K562 (cell line): ENCODE results near the gene FBXW12. TPM values are rescaled to one million over a fixed set of nuclear protein-coding genes. Genes with fewer than 3 reads are reported as not detected.

Experiments
- ATAC-seq: fragments of 200-7000 bp; cut with Tn5 transposase; 3 replicates; pipeline ENCODE4 v1.9.1; 2020; ENCODE audit warnings: moderate library complexity
- BruUV-seq: library from RNA; stranded (reverse); fragments of 400-500 nt; replicated peaks from 2 replicates; lab custom pipeline; 2021; lab: Mats Ljungman, UMichigan
- CTCF ChIA-PET: fragments of 300-600 bp; formaldehyde crosslinking; extraction: SDS; loops from one replicate; lab custom pipeline; 2021; ENCODE audit warnings: low intra/inter-chr PET ratio; lab: Yijun Ruan, JAX
- POLR2A ChIA-PET: fragments of 300-600, 350-650 bp; sonication (Branson Sonifier 250); formaldehyde crosslinking; extraction: SDS; loops from one replicate; lab custom pipeline; 2021; ENCODE audit warnings: antibody characterized with exemption, inconsistent platforms; lab: Yijun Ruan, JAX
- DNase-seq, 4 experiments: peaks; one replicate each; pipeline versions ENCODE4 v3.0.0 to v3.0.0-alpha.2; 2011 to 2018; ENCODE audit warnings: low spot score in 3 of 4, mixed read lengths in 3 of 4; ENCODE audit errors: extremely low read depth in 1 of 4
- FAIRE-seq: peaks from 2 replicates; lab custom pipeline; 2011; peaks lifted over from hg19 to GRCh38; lab: Jason Lieb, UNC
- H2AFZ ChIP-seq: 2 replicates; pipeline ENCODE4 v1.6.0; 2011; ENCODE audit warnings: low read depth, low read length, control low read depth, inconsistent platforms
- H3K27ac ChIP-seq: fragments of 200-600 bp; 3 replicates; pipeline ENCODE4 v1.8.0; 2011; ENCODE audit warnings: low read depth, mild to moderate bottlenecking, control low read depth, inconsistent platforms, low read length, moderate library complexity, mixed read lengths; ENCODE audit errors: extremely low read depth
- H3K27me3 ChIP-seq, 2 experiments: fragments of 300-600 bp in 1 of 2; 2 replicates in 1 of 2; 3 replicates in 1 of 2; pipeline versions ENCODE4 v1.6.0 to v1.8.0; 2011; ENCODE audit warnings: inconsistent platforms in 2 of 2, low read length in 2 of 2, mild to moderate bottlenecking in 1 of 2, mixed read lengths in 1 of 2, moderate library complexity in 1 of 2; ENCODE audit not compliant: control insufficient read depth in 2 of 2, insufficient read depth in 2 of 2
- H3K36me3 ChIP-seq: fragments of 300-600 bp; 3 replicates; pipeline ENCODE4 v1.8.0; 2011; ENCODE audit warnings: mild to moderate bottlenecking, low read length, inconsistent platforms; ENCODE audit not compliant: control insufficient read depth, insufficient read depth
- H3K4me1 ChIP-seq, 2 experiments: fragments of 200-600 bp in 1 of 2; replicated peaks in 1 of 2; 2 replicates in 1 of 2; 3 replicates in 1 of 2; pipeline versions ENCODE4 v1.5.1 to v1.8.0; 2011; ENCODE audit warnings: inconsistent platforms in 2 of 2, low read length in 2 of 2, mild to moderate bottlenecking in 1 of 2, mixed read lengths in 1 of 2, moderate library complexity in 1 of 2; ENCODE audit not compliant: control insufficient read depth in 2 of 2, insufficient read depth in 2 of 2
- H3K4me2 ChIP-seq: 2 replicates; pipeline ENCODE4 v1.6.1; 2011; ENCODE audit warnings: low read length, control low read depth, inconsistent platforms, mixed read lengths; ENCODE audit not compliant: insufficient read depth
- H3K4me3 ChIP-seq: fragments of 200-600 bp; sonication (generic), shearing (Covaris generic); 2 replicates; pipeline ENCODE4 v1.5.1; 2016; ENCODE audit warnings: control low read depth, inconsistent platforms
- H3K79me2 ChIP-seq: fragments of 200-600 bp; 3 replicates; pipeline ENCODE4 v1.8.0; 2011; ENCODE audit warnings: low read length, inconsistent platforms; ENCODE audit not compliant: control insufficient read depth, insufficient read depth
- H3K9ac ChIP-seq, 2 experiments: 2 replicates each; pipeline versions ENCODE4 v1.6.0 to v1.6.1; 2011; ENCODE audit warnings: low read depth in 2 of 2, low read length in 2 of 2, control low read depth in 1 of 2, inconsistent platforms in 1 of 2, mild to moderate bottlenecking in 1 of 2, mixed read lengths in 1 of 2; ENCODE audit not compliant: insufficient read depth in 1 of 2
- H3K9me1 ChIP-seq: one replicate; pipeline ENCODE4 v1.6.0; 2011; ENCODE audit warnings: inconsistent platforms, mild to moderate bottlenecking, low read length, moderate library complexity; ENCODE audit not compliant: control insufficient read depth, insufficient read depth
- H3K9me3 ChIP-seq: replicated peaks from 2 replicates; pipeline ENCODE4 v1.5.1; 2011; ENCODE audit warnings: low read depth, low read length, inconsistent platforms; ENCODE audit not compliant: control insufficient read depth, insufficient read depth
- H4K20me1 ChIP-seq: replicated peaks from 2 replicates; pipeline ENCODE4 v1.6.1; 2011; ENCODE audit warnings: low read length, inconsistent platforms, mixed read lengths; ENCODE audit not compliant: control insufficient read depth, insufficient read depth
- CBFA2T2 ChIP-seq: fragments of 450-650 bp; conservative IDR thresholded peaks from 2 replicates; pipeline ENCODE4 v1.6.1; 2017; ENCODE audit warnings: mild to moderate bottlenecking
- E2F6 ChIP-seq, 2 experiments: IDR thresholded peaks; 2 replicates each; pipeline ENCODE4 v1.6.1; 2011; ENCODE audit warnings: borderline replicate concordance in 1 of 2, control low read depth in 1 of 2, low read depth in 1 of 2, low read length in 1 of 2, mild to moderate bottlenecking in 1 of 2, mixed read lengths in 1 of 2, moderate library complexity in 1 of 2; ENCODE audit not compliant: insufficient read depth in 1 of 2, insufficient read length in 1 of 2, poor library complexity in 1 of 2, severe bottlenecking in 1 of 2; ENCODE audit errors: extremely low read depth in 1 of 2
- FOSL1 ChIP-seq: fragments of 200-800 bp; sonication (Bioruptor generic); conservative IDR thresholded peaks from 2 replicates; pipeline ENCODE4 v1.6.1; 2016; ENCODE audit warnings: missing genetic modification characterization, missing compliant biosample characterization
- GABPA ChIP-seq: fragments of 200-800 bp; sonication (Bioruptor generic); conservative IDR thresholded peaks from 2 replicates; pipeline ENCODE4 v1.6.1; 2016; ENCODE audit warnings: low read depth, missing genetic modification characterization, missing compliant biosample characterization
- HDAC8 ChIP-seq: fragments of 450-650 bp; IDR thresholded peaks from 2 replicates; pipeline ENCODE4 v1.6.1; 2016; ENCODE audit warnings: mild to moderate bottlenecking, missing genetic modification characterization, moderate library complexity, missing compliant biosample characterization
- JUND ChIP-seq, 2 experiments: IDR thresholded peaks; 2 replicates in 1 of 2; 3 replicates in 1 of 2; pipeline ENCODE4 v1.6.1; 2011; ENCODE audit warnings: borderline replicate concordance in 2 of 2, low read depth in 2 of 2, low read length in 2 of 2, improper control_type of control experiment in 1 of 2, missing biosample characterization in 1 of 2, missing genetic modification characterization in 1 of 2, missing genetic modification reagents in 1 of 2
- KLF13 ChIP-seq: fragments of 450-650 bp; IDR thresholded peaks from 2 replicates; pipeline ENCODE4 v1.6.1; 2016; ENCODE audit warnings: missing genetic modification characterization, low read depth, mild to moderate bottlenecking, missing compliant biosample characterization, moderate library complexity, borderline replicate concordance
- MECOM ChIP-seq: fragments of 250-450 bp; sonication (Bioruptor Pico); IDR thresholded peaks from 2 replicates; pipeline ENCODE4 v1.8.0; 2022; ENCODE audit warnings: inconsistent platforms
- NCOA2 ChIP-seq, 2 experiments: fragments of 450-650 bp; IDR thresholded peaks; 2 replicates each; pipeline ENCODE4 v1.6.1; 2018; ENCODE audit warnings: mild to moderate bottlenecking in 2 of 2, moderate library complexity in 1 of 2; ENCODE audit not compliant: partially characterized antibody in 2 of 2
- POLR2AphosphoS2 ChIP-seq: IDR thresholded peaks from 2 replicates; pipeline ENCODE4 v1.6.1; 2012; ENCODE audit warnings: low read length, improper control_type of control experiment
- RBM17 ChIP-seq: fragments of 200-400 bp; formaldehyde crosslinking; IDR thresholded peaks from 2 replicates; pipeline ENCODE4 v1.6.1; 2017; ENCODE audit warnings: low read depth, mild to moderate bottlenecking, low read length, borderline replicate concordance
- TCF7L2 ChIP-seq: fragments of 150-350 bp; IDR thresholded peaks from 2 replicates; pipeline ENCODE4 v1.6.1; 2016; ENCODE audit warnings: low read depth, mild to moderate bottlenecking, low read length, moderate library complexity
- ZBTB26 ChIP-seq: fragments of 450-650 bp; formaldehyde crosslinking; IDR thresholded peaks from 2 replicates; pipeline ENCODE4 v1.4.0; 2022; ENCODE audit warnings: missing genetic modification characterization
- WGBS: fragments of 100-300 bp; shearing (Covaris generic); methylation state at CpG from one replicate; pipeline ENCODE4 v1.1.6; 2016; ENCODE audit warnings: low coverage, mixed read lengths; ENCODE audit not compliant: insufficient coverage; ENCODE audit errors: missing lambda C conversion rate; 5-methylcytosine and 5-hydroxymethylcytosine counted together
- in situ Hi-C: fragments of 300-500 bp; cut with MboI; formaldehyde crosslinking; loops from 4 replicates; pipeline ENCODE4 v1.15.0; 2018; ENCODE audit warnings: inconsistent platforms, mixed read lengths
- intact Hi-C: fragments of 100-400 bp; cut with micrococcal nuclease; formaldehyde crosslinking; loops from 2 replicates; pipeline ENCODE4 v1.14.2; 2022
- polyA plus RNA-seq, 8 experiments: library from polyadenylated mRNA; depleted of rRNA in 4 of 8; stranded (reverse) in 5 of 8; unstranded in 3 of 8; fragments of >200 nt; fragmentation: Nextera tagmentation in 2 of 8; fragmentation: Illumina TruSeq in 1 of 8; extraction: Ambion mirVana in 2 of 8; extraction: Trizol in 1 of 8; gene quantifications; 2 replicates each; pipeline versions ENCODE4 v1.2.1 to v1.2.3, GENCODE V29; 2011 to 2014; ENCODE audit warnings: inconsistent platforms in 1 of 8, missing spikeins in 1 of 8
- total RNA-seq, 7 experiments: library from RNA; depleted of rRNA in 6 of 7; stranded (reverse); fragments of >200 nt in 6 of 7; fragmentation: Illumina TruSeq in 2 of 7; extraction: Trizol in 2 of 7; gene quantifications; 2 replicates each; pipeline versions ENCODE4 v1.2.1 to v1.2.3, GENCODE V29; 2011 to 2021; ENCODE audit warnings: low replicate concordance in 1 of 7
- TF ChIP-seq, protein P1 (sequence below): sonication (generic); formaldehyde crosslinking; IDR thresholded peaks from 2 replicates; pipeline ENCODE4 v1.9.0; 2022; ENCODE audit warnings: mild to moderate bottlenecking, missing genetic modification reagents
- TF ChIP-seq, protein P2 (sequence below): fragments of 450-650 bp; conservative IDR thresholded peaks from 2 replicates; pipeline ENCODE4 v1.6.1; 2016; ENCODE audit warnings: missing genetic modification characterization, low read depth, mild to moderate bottlenecking, missing compliant biosample characterization, moderate library complexity
- TF ChIP-seq, protein P3 (sequence below): fragments of 250-450 bp; sonication (Bioruptor Pico); IDR thresholded peaks from 2 replicates; pipeline ENCODE4 v1.8.0; 2022; ENCODE audit warnings: moderate library complexity, mild to moderate bottlenecking, inconsistent platforms

Gene FBXW12
- total and polyA plus RNA-seq, 9 of the 15 experiments (the other 6 are each of a cell fraction or from before 2014, with no cell fraction given) = 0.04 to 0.07 (median 0.06) TPM; not detected in 6

- no peak overlapping the region for H3K4me2 ChIP-seq
- intact Hi-C loops = loop anchor here (5.0 to 10.0 kb wide), 3 partner anchors 102 to 208 kb away; partner anchors contain the start of gene SHISA5
- no peaks in the 10 kb centered on the region for H3K36me3 ChIP-seq
- no peaks in the 10 kb centered on the region for H4K20me1 ChIP-seq
- H2AFZ ChIP-seq = no peak overlapping the region
- H3K27ac ChIP-seq = no peak overlapping the region
- WGBS = 7% methylated on average over 4 of the region's 8 CpGs
- FAIRE-seq (no peak), DNase-seq (peak in 3 of 4 experiments; percentile 6 to 37 (median 35)), ATAC-seq (no peak)
- H3K9me3 ChIP-seq = no peaks in the 10 kb centered on the region
- H3K9ac ChIP-seq = no peak overlapping the region
- ChIA-PET CTCF (interaction anchor here (3.0 kb wide), 1 partner anchor 34 kb away, joined by 28 read pairs; no protein-coding TSS in a partner anchor), POLR2A (no interaction called here)
- no peak overlapping the region for H3K4me3 ChIP-seq
- BruUV-seq = no TSS peak
- peaks cover 0 to 7% of the 10 kb centered on the region in 2 experiments; a peak in 1 of 5 replicates for H3K4me1 ChIP-seq
- H3K9me1 ChIP-seq = no peaks in the 10 kb centered on the region
- no peaks in the 10 kb centered on the region for H3K79me2 ChIP-seq
- in situ Hi-C loops = loop anchor here (5.0 kb wide), 1 partner anchor 35 kb away; no protein-coding TSS in a partner anchor
- no peaks in the 10 kb centered on the region for H3K27me3 ChIP-seq
- TF ChIP-seq MECOM (CRISPR knock-in tag) (no peak), E2F6 (IDR thresholded peaks at IDR 0.05; ENCODE audit: borderline replicate concordance in 1 of 2, extremely low read depth in 1 of 2, insufficient read depth in 1 of 2, insufficient read length in 1 of 2, low read depth in 1 of 2, low read length in 1 of 2, poor library complexity in 1 of 2, severe bottlenecking in 1 of 2) (peak in 1 of 2 experiments; percentile 28), JUND (IDR thresholded peaks at IDR 0.05; ENCODE audit: borderline replicate concordance, low read depth, low read length) (no peak), JUND (tag; IDR thresholded peaks at IDR 0.05; ENCODE audit: borderline replicate concordance, low read depth, low read length) (peak; percentile 23; the same call in 1 of the 3 replicates), POLR2AphosphoS2 (no peak), TCF7L2 (no peak), NCOA2 (IDR thresholded peaks at IDR 0.05; ENCODE audit: partially characterized antibody in 2 of 2) (no peak), CBFA2T2 (0 out of 2 replicates have a peak, but pooled peaks have one; percentile 9), FOSL1 (tag) (peak; percentile 91), RBM17 (no peak), ZBTB26 (CRISPR knock-in tag) (no peak), GABPA (tag) (no peak), KLF13 (no peak), HDAC8 (tag) (no peak)
- TF ChIP-seq, protein P1, sequence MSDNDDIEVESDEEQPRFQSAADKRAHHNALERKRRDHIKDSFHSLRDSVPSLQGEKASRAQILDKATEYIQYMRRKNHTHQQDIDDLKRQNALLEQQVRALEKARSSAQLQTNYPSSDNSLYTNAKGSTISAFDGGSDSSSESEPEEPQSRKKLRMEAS = peak; percentile 51; the same call in 1 of the 2 replicates
- TF ChIP-seq, protein P2, sequence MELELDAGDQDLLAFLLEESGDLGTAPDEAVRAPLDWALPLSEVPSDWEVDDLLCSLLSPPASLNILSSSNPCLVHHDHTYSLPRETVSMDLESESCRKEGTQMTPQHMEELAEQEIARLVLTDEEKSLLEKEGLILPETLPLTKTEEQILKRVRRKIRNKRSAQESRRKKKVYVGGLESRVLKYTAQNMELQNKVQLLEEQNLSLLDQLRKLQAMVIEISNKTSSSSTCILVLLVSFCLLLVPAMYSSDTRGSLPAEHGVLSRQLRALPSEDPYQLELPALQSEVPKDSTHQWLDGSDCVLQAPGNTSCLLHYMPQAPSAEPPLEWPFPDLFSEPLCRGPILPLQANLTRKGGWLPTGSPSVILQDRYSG (tag) = no peak
- TF ChIP-seq, protein P3, sequence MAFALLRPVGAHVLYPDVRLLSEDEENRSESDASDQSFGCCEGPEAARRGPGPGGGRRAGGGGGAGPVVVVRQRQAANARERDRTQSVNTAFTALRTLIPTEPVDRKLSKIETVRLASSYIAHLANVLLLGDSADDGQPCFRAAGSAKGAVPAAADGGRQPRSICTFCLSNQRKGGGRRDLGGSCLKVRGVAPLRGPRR (CRISPR knock-in tag) = no peak
Observed at GRCh38 chr3:48402281-48402732, 30.3 kb downstream of the FBXW12 start.
